Mononuclear cell (primary cell): ENCODE data around the gene BCLAF3. TPM values are rescaled to one million over a fixed set of nuclear protein-coding genes. Genes with fewer than 3 reads are reported as not detected.

ENCODE experiments used
- H3K27me3 ChIP-seq: 2 replicates; pipeline ENCODE4 v1.6.0; 2011; ENCODE audit warnings: low read length, control low read depth; ENCODE audit not compliant: insufficient read depth
- H3K4me1 ChIP-seq: 2 replicates; pipeline ENCODE4 v1.5.1; 2011; ENCODE audit warnings: mild to moderate bottlenecking, low read length, control low read depth; ENCODE audit not compliant: insufficient read depth
- H3K4me3 ChIP-seq: 2 replicates; pipeline ENCODE4 v1.5.1; 2011; ENCODE audit warnings: mild to moderate bottlenecking, low read length, moderate library complexity
- H3K9me3 ChIP-seq: 2 replicates; pipeline ENCODE4 v1.5.1; 2011; ENCODE audit warnings: low read depth, mild to moderate bottlenecking, control low read depth, low read length
- total RNA-seq: library from RNA; depleted of rRNA; stranded (reverse); fragments of >200 nt; gene quantifications from one replicate; pipeline ENCODE4 v1.2.3, GENCODE V29; 2012

The BCLAF3 gene
- total RNA-seq, 1 donor: 5.5 TPM

DNA sequence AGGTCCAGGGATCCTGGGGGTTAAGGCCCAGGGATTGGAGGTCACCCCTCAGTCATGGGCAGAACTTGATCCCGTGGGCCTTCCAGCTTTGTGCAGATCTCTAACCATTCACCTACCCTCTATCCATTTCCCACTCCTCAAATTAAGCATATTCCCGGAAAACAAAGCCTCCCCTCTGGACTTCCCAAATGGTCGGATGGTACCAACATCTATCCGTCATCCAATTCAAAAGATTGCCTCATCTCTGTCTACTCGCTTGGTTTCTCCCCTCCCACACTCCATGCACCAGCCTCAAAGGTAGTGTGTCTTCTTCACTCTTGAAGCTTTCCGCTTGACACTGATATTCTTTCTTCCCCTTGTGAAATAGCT, 473 bp upstream of the BCLAF3 start:
- Histone ChIP-seq H3K27me3 (no peaks in the 10 kb centered on the region), H3K9me3 (no peaks in the 10 kb centered on the region), H3K4me1 (peaks cover 4% of the 10 kb centered on the region), H3K4me3 (peak overlapping the region; percentile 17)

GRCh38 chrX:19990151-19990555, 708 bp downstream of the BCLAF3 start:
- peak overlapping the region; percentile 54 for H3K4me3 ChIP-seq
- peaks cover 4% of the 10 kb centered on the region for H3K4me1 ChIP-seq
- no peaks in the 10 kb centered on the region for H3K27me3 ChIP-seq
- H3K9me3 ChIP-seq: no peaks in the 10 kb centered on the region

GRCh38 chrX:19987856-19988255, 3.0 kb downstream of the BCLAF3 start:
- H3K9me3 ChIP-seq: no peaks in the 10 kb centered on the region
- peaks cover 4% of the 10 kb centered on the region for H3K4me1 ChIP-seq
- H3K27me3 ChIP-seq: no peaks in the 10 kb centered on the region
- no peak overlapping the region for H3K4me3 ChIP-seq

GRCh38 chrX:19986531-19986930, 4.3 kb downstream of the BCLAF3 start:
- H3K4me1 ChIP-seq: peaks cover 10% of the 10 kb centered on the region
- H3K4me3 ChIP-seq: no peak overlapping the region
- no peaks in the 10 kb centered on the region for H3K9me3 ChIP-seq
- no peaks in the 10 kb centered on the region for H3K27me3 ChIP-seq

DNA sequence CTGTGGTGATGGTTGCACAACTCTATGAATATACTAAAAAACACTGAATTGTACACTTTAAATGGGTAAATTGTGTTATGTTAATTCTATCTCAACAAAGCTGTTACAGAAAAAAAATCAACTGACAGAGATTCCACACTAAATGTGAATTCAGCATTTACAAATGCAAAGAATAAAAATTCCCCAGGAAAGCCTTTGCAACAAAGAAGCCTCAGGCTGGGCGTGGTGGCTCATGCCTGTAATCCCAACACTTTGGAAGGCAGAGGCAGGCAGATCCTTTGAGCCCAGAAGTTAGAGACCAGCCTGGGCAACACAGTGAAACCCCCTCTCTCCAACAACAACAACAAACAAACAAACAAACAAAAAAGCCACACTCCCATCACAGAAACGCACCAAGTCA, 8.9 kb downstream of the BCLAF3 start:
- H3K4me3 ChIP-seq: no peak overlapping the region
- H3K27me3 ChIP-seq: no peaks in the 10 kb centered on the region
- peaks cover 6% of the 10 kb centered on the region for H3K4me1 ChIP-seq
- no peaks in the 10 kb centered on the region for H3K9me3 ChIP-seq

DNA sequence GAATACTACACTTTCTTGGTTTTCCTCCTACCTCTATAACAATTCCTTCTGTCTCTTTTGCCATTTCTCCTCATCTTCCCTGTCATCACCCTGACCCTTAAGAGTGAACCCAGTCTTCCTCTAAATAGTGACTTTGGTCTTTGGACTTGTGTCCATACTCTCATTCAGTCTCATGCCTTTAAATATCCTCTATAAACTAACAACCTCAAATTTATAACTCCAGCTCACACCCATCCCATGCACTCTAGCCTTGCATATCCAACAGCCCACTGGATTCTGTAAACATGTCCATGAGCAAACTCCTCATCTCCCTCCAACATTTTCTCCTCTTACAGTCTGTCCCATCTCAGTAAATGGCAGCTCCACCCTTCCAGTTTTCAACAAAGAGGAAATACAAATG, 15.0 kb downstream of the BCLAF3 start:
- Histone ChIP-seq H3K9me3 (no peaks in the 10 kb centered on the region), H3K27me3 (no peaks in the 10 kb centered on the region), H3K4me1 (no peaks in the 10 kb centered on the region), H3K4me3 (no peak overlapping the region)

- H3K4me1 ChIP-seq: no peaks in the 10 kb centered on the region
- no peak overlapping the region for H3K4me3 ChIP-seq
- no peaks in the 10 kb centered on the region for H3K27me3 ChIP-seq
- H3K9me3 ChIP-seq: no peaks in the 10 kb centered on the region
Observed at GRCh38 chrX:19972984-19973383, 17.9 kb downstream of the BCLAF3 start.

DNA sequence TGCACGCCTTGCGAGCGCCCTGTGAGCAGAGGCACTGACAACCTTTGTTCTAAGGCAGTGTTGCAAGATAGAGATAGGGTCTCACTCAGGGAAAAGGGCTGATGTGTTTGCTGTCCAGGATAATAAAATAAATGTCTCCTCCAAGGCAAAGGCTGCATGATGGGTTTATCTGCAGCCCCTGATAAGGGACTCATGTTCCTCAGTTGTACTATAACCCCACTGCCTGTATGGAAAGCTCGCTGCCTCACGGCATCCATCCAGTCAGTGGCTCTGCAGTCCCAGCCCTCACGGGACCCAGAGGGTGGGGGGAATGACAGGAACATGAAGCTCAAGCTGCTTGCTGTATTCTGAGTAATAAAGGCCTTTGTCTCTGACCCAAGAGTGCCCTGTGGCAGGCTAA, 22.6 kb downstream of the BCLAF3 start:
- Histone ChIP-seq H3K4me1 (no peaks in the 10 kb centered on the region), H3K4me3 (no peak overlapping the region), H3K9me3 (no peaks in the 10 kb centered on the region), H3K27me3 (no peaks in the 10 kb centered on the region)

GRCh38 chrX:19966056-19966455, 24.8 kb downstream of the BCLAF3 start:
- no peaks in the 10 kb centered on the region for H3K9me3 ChIP-seq
- no peaks in the 10 kb centered on the region for H3K4me1 ChIP-seq
- H3K27me3 ChIP-seq: no peaks in the 10 kb centered on the region
- no peak overlapping the region for H3K4me3 ChIP-seq

- no peak overlapping the region for H3K4me3 ChIP-seq
- no peaks in the 10 kb centered on the region for H3K4me1 ChIP-seq
- H3K9me3 ChIP-seq: no peaks in the 10 kb centered on the region
- H3K27me3 ChIP-seq: no peaks in the 10 kb centered on the region
Observed at GRCh38 chrX:19964017-19964710, 26.7 kb downstream of the BCLAF3 start.

GRCh38 chrX:19960913-19961312, 29.9 kb downstream of the BCLAF3 start:
- Histone ChIP-seq H3K27me3 (no peaks in the 10 kb centered on the region), H3K4me3 (no peak overlapping the region), H3K9me3 (no peaks in the 10 kb centered on the region), H3K4me1 (no peaks in the 10 kb centered on the region)

DNA sequence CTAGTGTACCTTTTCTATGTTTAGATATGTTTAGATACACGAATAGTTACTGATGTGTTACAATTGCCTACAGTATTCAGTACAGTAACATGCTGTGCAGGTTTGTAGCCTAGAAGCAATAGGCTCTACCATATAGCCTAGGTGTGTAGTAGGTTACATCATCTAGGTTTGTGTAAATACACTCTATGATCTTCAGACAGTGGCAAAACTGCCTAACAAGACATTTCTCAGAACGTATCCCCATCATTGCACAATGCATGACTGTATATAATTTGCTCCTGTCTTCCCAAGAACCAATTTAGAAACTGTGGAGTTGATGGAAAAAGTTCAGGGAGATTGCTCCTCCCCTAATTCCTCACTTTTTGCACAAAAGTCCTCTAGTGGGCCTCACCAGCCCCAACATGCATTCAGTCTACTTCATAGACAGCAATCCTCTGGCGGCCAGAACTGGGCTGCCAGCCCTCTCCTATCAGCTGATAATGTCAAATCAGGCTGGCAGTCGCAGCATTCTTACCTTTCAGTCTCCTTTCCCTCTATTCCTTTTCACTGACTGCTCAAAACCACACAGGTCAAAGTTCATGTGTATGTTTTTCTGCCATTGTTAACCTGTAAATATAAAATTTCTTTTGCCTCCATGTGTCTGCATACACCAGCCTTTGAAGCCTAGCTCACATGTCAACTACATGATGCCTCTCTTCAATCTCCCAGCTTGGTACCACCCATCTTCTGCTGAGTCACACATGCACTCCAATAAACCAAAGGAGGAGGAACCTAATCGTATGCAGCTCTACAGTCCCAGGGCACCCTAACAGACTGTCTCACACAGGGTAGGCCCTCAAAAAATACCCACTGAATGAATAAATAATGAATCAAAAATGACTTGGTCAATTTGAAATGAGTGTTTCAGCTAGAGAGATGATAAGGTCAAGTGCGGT, 32.0 kb downstream of the BCLAF3 start:
- Histone ChIP-seq H3K4me1 (no peaks in the 10 kb centered on the region), H3K27me3 (no peaks in the 10 kb centered on the region), H3K9me3 (no peaks in the 10 kb centered on the region), H3K4me3 (no peak overlapping the region)

DNA sequence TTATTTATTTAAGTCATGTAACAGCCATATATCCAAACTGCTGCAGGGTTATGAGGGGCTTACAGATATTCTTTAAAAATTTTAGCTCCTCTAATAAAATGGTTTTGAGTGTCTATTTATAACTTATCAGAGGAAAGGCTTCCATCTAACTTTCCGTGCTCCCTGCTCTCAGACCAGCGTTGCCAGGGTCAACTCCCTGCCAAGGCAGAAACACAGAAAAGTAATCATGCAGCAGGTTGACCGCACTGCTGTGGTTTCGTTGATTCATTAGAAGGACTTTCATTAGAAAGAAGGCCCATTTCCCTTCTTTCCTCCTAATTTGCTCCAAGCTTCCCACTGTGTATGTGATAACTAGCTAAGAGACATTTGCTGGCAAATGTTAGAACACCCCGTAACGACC, 33.9 kb downstream of the BCLAF3 start:
- no peaks in the 10 kb centered on the region for H3K27me3 ChIP-seq
- no peaks in the 10 kb centered on the region for H3K9me3 ChIP-seq
- no peaks in the 10 kb centered on the region for H3K4me1 ChIP-seq
- no peak overlapping the region for H3K4me3 ChIP-seq

GRCh38 chrX:19956306-19956705, 34.6 kb downstream of the BCLAF3 start:
- Histone ChIP-seq H3K9me3 (no peaks in the 10 kb centered on the region), H3K27me3 (no peaks in the 10 kb centered on the region), H3K4me3 (no peak overlapping the region), H3K4me1 (no peaks in the 10 kb centered on the region)

GRCh38 chrX:19955306-19955705, 35.6 kb downstream of the BCLAF3 start:
- H3K4me3 ChIP-seq: no peak overlapping the region
- H3K27me3 ChIP-seq: no peaks in the 10 kb centered on the region
- no peaks in the 10 kb centered on the region for H3K9me3 ChIP-seq
- H3K4me1 ChIP-seq: no peaks in the 10 kb centered on the region
